ENCODE data around the gene NRIP2.

GRCh38 chr12:2834581-2835491 lies at the start of gene NRIP2:
- TF ChIP-seq CTCF (IDR thresholded peaks at IDR 0.05) = no peak
- TF ChIP-seq POLR2A (IDR thresholded peaks at IDR 0.05) = no peak

All from testis (tissue), 2 donors.